ENCODE results near the gene NUDT15. TPM values are rescaled to one million over a fixed set of nuclear protein-coding genes. Genes with fewer than 3 reads are reported as not detected.

The NUDT15 gene
- polyA plus RNA-seq, 1 donor (not counting 4 experiments of a cell fraction or from before 2014, with no cell fraction given): 41.1 TPM

DNA sequence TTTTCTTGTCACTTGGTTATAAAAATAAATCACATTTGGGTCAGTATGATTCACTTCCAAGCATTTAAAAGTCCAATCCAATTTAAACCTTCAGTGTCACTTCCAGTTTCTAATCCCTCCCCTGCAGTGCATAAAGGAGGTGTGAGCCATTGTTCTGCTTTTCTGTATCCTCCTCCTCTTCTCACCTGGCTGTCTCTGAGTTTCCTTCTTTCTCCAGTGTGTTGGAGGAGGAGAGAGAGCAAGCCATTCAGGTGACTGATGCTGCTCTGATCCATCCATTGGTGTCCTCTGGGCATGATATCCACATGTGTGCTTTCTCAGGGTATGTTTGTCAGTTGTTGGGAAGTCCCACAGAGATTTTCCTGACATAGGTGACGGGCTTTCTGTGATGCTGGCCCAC, 1.2 kb downstream of the NUDT15 start:
- peak overlapping the region; percentile 95 for H3K27ac ChIP-seq (ENCODE audit: control insufficient read depth, insufficient read depth, low read length)
- peak overlapping the region; percentile 90 for H3K9ac ChIP-seq (ENCODE audit: control insufficient read depth, extremely low read depth, insufficient read depth, low read length)
- DNase-seq (ENCODE audit: low read depth, low spot score) (no peak), FAIRE-seq (no peak)
- no peaks in the 10 kb centered on the region for H3K9me3 ChIP-seq (ENCODE audit: control insufficient read depth, low read depth, low read length)
- no peaks in the 10 kb centered on the region for H4K20me1 ChIP-seq (ENCODE audit: control insufficient read depth, extremely low read depth, insufficient read depth, low read length)
- peaks cover 21% of the 10 kb centered on the region for H3K4me1 ChIP-seq (ENCODE audit: control insufficient read depth, extremely low read depth, insufficient read depth, low read length)
- no peak overlapping the region for H2AFZ ChIP-seq (ENCODE audit: control insufficient read depth, low read length)
- TF ChIP-seq, protein P1, sequence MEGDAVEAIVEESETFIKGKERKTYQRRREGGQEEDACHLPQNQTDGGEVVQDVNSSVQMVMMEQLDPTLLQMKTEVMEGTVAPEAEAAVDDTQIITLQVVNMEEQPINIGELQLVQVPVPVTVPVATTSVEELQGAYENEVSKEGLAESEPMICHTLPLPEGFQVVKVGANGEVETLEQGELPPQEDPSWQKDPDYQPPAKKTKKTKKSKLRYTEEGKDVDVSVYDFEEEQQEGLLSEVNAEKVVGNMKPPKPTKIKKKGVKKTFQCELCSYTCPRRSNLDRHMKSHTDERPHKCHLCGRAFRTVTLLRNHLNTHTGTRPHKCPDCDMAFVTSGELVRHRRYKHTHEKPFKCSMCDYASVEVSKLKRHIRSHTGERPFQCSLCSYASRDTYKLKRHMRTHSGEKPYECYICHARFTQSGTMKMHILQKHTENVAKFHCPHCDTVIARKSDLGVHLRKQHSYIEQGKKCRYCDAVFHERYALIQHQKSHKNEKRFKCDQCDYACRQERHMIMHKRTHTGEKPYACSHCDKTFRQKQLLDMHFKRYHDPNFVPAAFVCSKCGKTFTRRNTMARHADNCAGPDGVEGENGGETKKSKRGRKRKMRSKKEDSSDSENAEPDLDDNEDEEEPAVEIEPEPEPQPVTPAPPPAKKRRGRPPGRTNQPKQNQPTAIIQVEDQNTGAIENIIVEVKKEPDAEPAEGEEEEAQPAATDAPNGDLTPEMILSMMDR (optimal IDR thresholded peaks at IDR 0.05 in 1 of 3, IDR thresholded peaks at IDR 0.05 in 1 of 3, conservative IDR thresholded peaks at IDR 0.05 in 1 of 3; ENCODE audit: extremely low read depth in 1 of 3, insufficient read depth in 2 of 3, low read length in 3 of 3): no peak
- no peak for TF ChIP-seq EZH2 (IDR thresholded peaks at IDR 0.05; ENCODE audit: low read length)
- peak overlapping the region in 2 of 3 experiments; percentile 61 to 75 for H3K4me3 ChIP-seq (ENCODE audit: control insufficient read depth in 2 of 3, extremely low read depth in 1 of 3, insufficient read depth in 2 of 3, low read depth in 1 of 3, low read length in 3 of 3)
- H3K79me2 ChIP-seq (ENCODE audit: control insufficient read depth, insufficient read depth, low read length): peaks cover 25% of the 10 kb centered on the region
- no peaks in the 10 kb centered on the region for H3K27me3 ChIP-seq (ENCODE audit: control insufficient read depth, extremely low read depth, insufficient read depth, low read length)
- H3K9me1 ChIP-seq (ENCODE audit: control insufficient read depth, extremely low read depth, insufficient read depth, low read length): no peaks in the 10 kb centered on the region
- H3K36me3 ChIP-seq (ENCODE audit: control insufficient read depth in 2 of 2, extremely low read depth in 1 of 2, insufficient read depth in 2 of 2, low read length in 2 of 2): peaks cover 3 to 11% of the 10 kb centered on the region in 2 experiments
- peak overlapping the region; percentile 87 for H3K4me2 ChIP-seq (ENCODE audit: control insufficient read depth, extremely low read depth, insufficient read depth, low read depth, low read length)
- dilution Hi-C loops (cut with MboI; ENCODE audit: extremely low pct_ligation_motif_present, low sequenced_read_pairs): no loop called here

DNA sequence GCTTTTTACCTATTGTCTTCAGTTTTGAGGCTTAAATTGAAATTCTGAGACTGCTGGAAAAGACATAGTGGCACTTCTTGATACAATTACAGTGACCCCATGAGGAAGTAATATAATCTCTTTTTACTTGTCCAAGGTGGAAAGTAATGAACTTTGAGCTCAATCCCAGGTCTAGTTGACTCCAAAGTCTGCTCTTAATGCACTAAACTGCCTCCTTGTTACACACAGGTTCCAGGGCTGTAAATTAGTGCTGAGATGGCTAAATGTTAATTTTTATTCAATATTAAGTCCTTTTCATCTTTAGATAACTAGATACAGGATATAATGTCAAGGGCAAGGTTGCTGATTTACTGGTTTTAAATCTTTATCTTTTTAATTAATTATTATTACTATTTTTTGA, 2.5 kb downstream of the NUDT15 start:
- peak overlapping the region; percentile 6 for H3K27ac ChIP-seq (ENCODE audit: control insufficient read depth, insufficient read depth, low read length)

More for the DNA sequence above, 2.5 kb downstream of the NUDT15 start:
- H3K4me1 ChIP-seq (ENCODE audit: control insufficient read depth, extremely low read depth, insufficient read depth, low read length): peaks cover 21% of the 10 kb centered on the region
- H3K27me3 ChIP-seq (ENCODE audit: control insufficient read depth, extremely low read depth, insufficient read depth, low read length): no peaks in the 10 kb centered on the region
- H3K9me3 ChIP-seq (ENCODE audit: control insufficient read depth, low read depth, low read length): no peaks in the 10 kb centered on the region
- peaks cover 3 to 11% of the 10 kb centered on the region in 2 experiments for H3K36me3 ChIP-seq (ENCODE audit: control insufficient read depth in 2 of 2, extremely low read depth in 1 of 2, insufficient read depth in 2 of 2, low read length in 2 of 2)
- dilution Hi-C loops (cut with MboI; ENCODE audit: extremely low pct_ligation_motif_present, low sequenced_read_pairs): no loop called here
- no peak overlapping the region for H3K9ac ChIP-seq (ENCODE audit: control insufficient read depth, extremely low read depth, insufficient read depth, low read length)
- DNase-seq (ENCODE audit: low read depth, low spot score) (no peak), FAIRE-seq (no peak)
- TF ChIP-seq, protein P1 (optimal IDR thresholded peaks at IDR 0.05 in 1 of 3, IDR thresholded peaks at IDR 0.05 in 1 of 3, conservative IDR thresholded peaks at IDR 0.05 in 1 of 3; ENCODE audit: extremely low read depth in 1 of 3, insufficient read depth in 2 of 3, low read length in 3 of 3): no peak
- no peak for TF ChIP-seq EZH2 (IDR thresholded peaks at IDR 0.05; ENCODE audit: low read length)
- no peak overlapping the region for H2AFZ ChIP-seq (ENCODE audit: control insufficient read depth, low read length)
- H3K79me2 ChIP-seq (ENCODE audit: control insufficient read depth, insufficient read depth, low read length): peaks cover 22% of the 10 kb centered on the region
- no peaks in the 10 kb centered on the region for H3K9me1 ChIP-seq (ENCODE audit: control insufficient read depth, extremely low read depth, insufficient read depth, low read length)
- no peak overlapping the region for H3K4me2 ChIP-seq (ENCODE audit: control insufficient read depth, extremely low read depth, insufficient read depth, low read depth, low read length)
- no peak overlapping the region for H3K4me3 ChIP-seq (ENCODE audit: control insufficient read depth in 2 of 3, extremely low read depth in 1 of 3, insufficient read depth in 2 of 3, low read depth in 1 of 3, low read length in 3 of 3)
- H4K20me1 ChIP-seq (ENCODE audit: control insufficient read depth, extremely low read depth, insufficient read depth, low read length): no peaks in the 10 kb centered on the region

Measured in keratinocyte (primary cell).